AG09309 (cell line): ENCODE measurements around the gene CKB.

Experiments used
- DNase-seq: peaks from one replicate; pipeline ENCODE4 v3.0.0-alpha.2; 2010; ENCODE audit warnings: low read depth
- H3K4me3 ChIP-seq: 2 replicates; pipeline ENCODE4 v1.5.1; 2011; ENCODE audit warnings: mild to moderate bottlenecking, low read depth, low read length, moderate library complexity; ENCODE audit not compliant: control insufficient read depth
- TF ChIP-seq, protein P1 (sequence below): IDR thresholded peaks from 2 replicates; pipeline ENCODE4 v1.5.1; 2011; ENCODE audit warnings: mild to moderate bottlenecking, low read depth, low read length, inconsistent platforms; ENCODE audit not compliant: insufficient read depth, control insufficient read depth; ENCODE audit errors: missing control alignments

The CKB gene

DNA sequence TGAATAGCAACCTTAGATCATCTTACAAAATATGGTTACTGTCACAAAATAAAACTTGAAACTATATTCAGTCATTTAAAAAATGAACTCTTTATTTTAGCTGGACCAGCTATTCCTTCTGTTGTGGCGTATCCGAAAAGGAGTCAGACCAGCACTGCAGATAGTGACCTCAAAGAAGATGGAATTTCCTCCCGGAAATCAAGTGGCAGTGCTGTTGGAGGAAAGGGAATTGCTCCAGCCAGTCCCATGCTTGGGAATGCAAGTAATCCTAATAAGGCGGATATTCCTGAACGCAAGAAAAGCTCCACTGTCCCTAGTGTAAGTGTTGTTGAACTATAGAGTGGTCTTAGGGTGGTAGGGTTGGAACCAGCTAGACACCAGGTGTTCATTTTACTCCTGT lies 47.7 kb downstream of the CKB start:
- no peak for DNase-seq
- no peak overlapping the region for H3K4me3 ChIP-seq
- TF ChIP-seq, protein P1, sequence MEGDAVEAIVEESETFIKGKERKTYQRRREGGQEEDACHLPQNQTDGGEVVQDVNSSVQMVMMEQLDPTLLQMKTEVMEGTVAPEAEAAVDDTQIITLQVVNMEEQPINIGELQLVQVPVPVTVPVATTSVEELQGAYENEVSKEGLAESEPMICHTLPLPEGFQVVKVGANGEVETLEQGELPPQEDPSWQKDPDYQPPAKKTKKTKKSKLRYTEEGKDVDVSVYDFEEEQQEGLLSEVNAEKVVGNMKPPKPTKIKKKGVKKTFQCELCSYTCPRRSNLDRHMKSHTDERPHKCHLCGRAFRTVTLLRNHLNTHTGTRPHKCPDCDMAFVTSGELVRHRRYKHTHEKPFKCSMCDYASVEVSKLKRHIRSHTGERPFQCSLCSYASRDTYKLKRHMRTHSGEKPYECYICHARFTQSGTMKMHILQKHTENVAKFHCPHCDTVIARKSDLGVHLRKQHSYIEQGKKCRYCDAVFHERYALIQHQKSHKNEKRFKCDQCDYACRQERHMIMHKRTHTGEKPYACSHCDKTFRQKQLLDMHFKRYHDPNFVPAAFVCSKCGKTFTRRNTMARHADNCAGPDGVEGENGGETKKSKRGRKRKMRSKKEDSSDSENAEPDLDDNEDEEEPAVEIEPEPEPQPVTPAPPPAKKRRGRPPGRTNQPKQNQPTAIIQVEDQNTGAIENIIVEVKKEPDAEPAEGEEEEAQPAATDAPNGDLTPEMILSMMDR: no peak

- H3K4me3 ChIP-seq: no peak overlapping the region
- TF ChIP-seq, protein P1: no peak
- no peak for DNase-seq
Measured at GRCh38 chr14:103472939-103473338, 49.7 kb downstream of the CKB start.
